Stimulated activated CD4-positive, alpha-beta T cell treated with anti-CD3 and anti-CD28 coated beads, Interleukin-15, amount 100 ng/mL, for 1 hour (primary cell): ENCODE data around the gene SLC12A5.
A peak's percentile ranks its signal among the peaks of the same experiment; 100 is the strongest.

Experiments used
- DNase-seq, 2 donors: peaks; one replicate each; pipeline ENCODE4 v3.0.0-alpha.2; 2020; ENCODE audit warnings: low read depth in 1 of 2, low spot score in 1 of 2

SLC12A5 gene

DNA sequence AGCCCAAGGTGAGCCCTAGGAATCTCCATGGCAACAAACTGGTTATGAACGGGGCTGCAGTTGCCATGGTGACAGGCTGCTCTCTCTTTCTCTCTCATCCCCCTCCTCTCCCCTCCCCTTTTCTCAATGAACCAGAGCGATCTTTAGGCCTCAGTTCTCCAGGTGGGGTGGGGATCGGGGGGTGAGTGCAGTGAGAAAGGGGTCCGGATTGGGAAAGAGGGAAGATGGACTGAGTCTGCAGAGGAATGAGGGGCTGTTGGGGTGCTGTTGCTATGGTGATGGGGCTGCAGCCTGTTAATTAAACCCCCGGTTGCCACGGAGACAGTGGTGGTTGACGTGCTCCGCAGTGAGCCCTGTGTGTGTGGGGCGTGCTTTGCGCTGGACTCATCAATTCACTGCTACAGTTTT lies 3.6 kb upstream of the SLC12A5 start:
- no peak for DNase-seq

DNA sequence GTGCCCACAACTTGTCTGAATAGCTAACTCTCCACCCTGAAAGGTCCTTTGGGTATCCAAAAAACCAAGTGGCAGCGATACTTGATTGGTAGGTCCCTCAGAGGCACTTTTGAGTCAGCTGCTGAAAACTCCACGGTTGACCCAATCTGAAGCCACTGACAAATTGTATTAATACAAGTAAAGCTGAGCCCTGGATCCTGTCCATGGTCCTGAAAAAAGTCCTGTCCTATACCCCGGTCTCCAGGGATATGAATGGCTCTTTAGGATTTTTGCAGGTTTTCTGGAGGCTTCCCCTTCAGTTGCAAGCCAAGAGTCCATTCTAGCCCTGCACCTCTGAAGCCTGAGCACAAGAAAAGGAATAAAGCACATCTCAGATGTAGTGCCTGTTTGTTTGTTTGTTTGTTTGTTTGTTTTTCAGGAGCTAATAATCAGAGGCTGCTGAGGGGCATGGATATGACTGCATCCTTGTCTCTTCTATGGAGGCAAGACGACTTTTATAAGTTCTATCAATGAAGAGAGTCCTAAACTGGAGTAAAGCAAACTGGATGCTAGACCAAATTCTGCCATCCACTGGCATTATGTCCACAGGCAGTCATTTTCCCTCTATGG lies 1.7 kb upstream of the SLC12A5 start:
- no peak for DNase-seq

DNA sequence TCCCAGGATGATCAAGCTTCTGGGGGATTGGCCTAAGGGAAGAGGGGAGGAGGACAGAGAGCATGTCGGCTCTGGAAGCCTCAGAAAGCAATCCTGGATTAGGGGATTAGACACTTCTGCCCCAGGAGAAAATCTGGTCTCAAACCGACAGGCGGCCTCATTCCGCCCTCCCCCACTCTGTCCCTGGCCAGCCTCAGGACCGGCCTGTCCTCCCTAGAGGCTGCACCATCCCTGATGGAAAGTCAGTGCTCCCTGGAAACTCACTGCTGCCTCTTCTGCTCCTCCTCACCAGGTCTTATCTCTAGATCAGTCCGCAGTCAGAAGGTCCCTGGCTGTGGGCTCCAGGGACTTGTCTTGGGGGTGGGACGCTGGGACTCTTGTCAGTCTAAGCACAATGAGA lies 905 bp upstream of the SLC12A5 start:
- no peak for DNase-seq

DNA sequence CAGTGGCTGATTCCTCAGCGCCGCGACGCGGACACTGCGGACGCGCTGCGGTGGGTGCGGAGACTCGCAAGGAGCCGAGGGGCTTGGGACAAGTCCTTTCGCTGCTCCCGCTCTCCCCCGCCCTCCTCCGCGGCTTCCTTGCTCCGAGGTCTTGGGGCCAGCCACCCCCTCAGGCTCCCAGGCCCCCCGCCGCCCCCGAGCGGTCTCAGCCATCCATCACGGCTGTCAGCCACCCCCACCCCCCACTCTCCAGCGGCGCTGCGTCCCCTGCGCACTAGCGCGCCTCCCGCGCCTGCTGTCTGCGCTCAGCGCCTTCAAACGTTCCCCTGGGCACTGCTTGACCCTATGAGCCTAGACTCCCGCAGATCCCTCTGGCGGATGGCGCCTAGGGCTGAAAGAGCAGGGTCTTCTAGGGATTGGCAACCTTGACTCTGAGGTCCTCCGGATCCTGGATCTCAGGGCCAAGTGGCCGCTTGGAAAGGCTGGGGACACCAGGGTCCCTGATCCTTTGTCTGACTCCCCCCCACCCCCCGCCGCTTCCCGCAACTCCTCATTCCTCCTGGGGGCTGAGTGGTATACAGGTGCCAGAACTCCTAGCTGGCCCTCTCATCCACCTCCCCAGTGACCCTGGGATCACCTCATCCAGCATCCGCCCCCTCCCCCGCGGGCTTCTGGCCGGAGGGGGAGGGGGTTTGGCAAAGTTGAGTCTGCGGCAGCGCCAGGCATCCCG lies 1.4 kb downstream of the SLC12A5 start:
- DNase-seq = no peak

DNA sequence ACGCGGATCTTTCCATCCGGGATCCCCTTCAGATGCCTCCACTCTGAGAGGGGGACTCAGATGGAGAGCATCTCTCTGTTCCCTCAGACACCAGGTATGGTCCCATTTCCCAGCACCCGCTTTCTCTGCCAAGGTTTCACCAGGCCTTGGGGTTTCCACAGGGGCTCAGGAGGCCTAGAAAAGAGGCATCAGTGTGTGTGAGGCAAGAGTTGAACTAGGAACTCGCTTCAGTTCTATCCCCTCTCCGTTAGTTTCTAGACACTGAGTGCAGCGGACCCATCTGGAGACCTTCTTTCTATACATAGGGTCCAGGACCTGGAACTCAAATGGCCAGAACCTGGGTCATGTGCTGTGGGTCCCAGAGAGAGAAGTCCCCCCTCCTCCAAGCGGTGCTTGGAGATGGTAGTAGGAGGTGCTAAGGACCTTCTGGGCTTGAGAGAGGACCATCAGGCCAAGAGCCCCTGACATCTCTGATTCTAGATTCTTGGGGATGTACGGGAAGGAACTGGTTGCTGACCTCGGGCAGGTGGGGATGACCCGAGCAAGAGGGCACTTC lies 2.1 kb downstream of the SLC12A5 start:
- DNase-seq = no peak

DNA sequence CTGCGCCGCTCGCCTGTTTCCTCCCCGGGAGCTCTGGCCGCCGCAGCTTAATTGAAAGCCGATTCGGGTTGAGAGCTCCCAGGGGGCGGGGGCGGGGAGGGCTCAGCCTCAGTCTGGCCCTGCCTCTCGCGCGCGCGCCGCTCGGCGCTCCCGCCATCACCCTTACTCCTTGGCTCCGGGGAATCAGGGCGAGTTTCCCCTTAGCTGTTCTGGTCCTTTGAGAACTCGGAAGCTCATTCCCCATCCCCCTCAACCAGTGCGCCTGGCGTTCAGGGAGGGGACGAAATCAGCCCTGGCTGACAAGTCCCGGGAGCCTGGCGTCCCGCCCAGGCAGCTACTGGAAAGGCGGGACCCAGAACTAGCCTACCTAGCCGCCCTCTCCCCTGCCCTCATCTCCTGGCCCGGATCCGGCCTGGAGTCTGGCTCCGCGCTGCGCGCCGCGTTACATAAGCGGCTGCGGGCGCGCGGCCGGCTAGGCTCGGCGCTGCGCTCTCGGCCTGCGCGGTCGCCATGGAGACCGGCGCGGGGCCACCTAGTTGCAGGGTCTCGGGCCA lies 2.8 kb downstream of the SLC12A5 start:
- no peak for DNase-seq

DNA sequence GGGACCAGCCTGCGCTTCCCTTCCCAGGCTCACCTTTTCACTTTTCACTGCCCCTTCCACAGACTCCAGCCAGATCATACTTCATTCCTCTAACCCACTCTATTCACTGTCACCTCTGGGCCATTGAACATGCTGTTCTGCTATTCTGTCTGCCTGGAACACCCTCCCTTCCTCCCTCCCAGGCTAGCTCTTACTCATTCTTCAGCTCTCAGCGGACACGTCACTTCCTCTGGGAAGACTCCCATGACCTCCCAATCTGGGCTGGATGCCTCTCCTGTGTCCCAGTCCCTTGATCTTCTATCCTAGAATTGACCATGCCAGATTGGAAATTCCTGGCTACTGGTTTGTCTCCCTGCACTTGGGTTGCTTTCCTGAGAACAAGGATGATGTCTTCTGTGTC lies 5.0 kb downstream of the SLC12A5 start:
- no peak for DNase-seq

DNA sequence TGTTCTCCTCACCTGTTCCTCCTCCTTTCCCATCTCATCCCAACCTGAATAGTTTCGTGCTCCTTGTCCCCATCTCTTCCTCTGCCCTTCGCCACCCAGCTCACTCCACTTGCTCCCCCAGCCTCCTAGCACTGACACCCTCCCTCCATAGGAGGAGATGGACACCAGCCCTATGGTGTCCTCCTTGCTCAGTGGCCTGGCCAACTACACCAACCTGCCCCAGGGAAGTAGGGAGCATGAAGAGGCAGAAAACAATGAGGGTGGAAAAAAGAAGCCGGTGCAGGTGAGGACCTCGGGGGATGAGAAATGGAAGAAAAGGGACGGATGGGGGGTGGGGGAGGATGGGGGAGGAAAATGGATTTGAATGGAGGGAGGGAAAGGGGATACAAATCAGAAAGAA lies 6.2 kb downstream of the SLC12A5 start:
- no peak for DNase-seq

DNA sequence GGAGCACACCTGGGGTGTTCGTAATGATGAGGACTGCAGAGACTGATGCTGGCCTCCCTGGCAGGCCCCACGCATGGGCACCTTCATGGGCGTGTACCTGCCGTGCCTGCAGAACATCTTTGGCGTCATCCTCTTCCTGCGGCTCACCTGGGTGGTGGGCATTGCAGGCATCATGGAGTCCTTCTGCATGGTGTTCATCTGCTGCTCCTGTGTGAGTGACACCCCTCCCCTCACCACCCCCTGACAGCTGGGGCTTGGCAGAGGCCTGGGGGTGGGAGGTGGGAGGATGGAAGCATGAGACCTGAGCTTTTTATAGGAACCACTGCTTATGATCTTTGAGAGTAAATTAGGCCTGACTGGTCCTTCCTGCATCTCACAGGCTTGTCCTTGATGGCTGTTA lies 6.7 kb downstream of the SLC12A5 start:
- no peak for DNase-seq

DNA sequence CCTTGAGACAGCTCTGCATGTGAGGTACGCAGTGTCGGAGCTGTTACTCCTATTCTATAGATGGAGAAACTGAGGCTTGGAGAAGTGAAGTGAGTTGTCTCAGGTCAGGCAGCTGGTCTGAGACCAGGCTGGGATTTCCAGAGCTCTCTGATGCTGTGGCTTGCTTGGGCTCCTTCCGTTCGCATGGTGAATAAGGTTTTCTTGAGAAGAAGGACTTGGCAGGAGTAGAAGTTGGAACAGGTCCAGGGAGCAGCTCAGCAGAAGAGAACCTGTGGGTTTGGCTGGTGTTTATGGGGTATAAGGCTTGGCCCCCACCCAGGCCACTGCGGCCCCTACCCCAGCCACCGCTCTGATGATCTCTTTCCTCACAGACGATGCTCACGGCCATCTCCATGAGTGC lies 7.4 kb downstream of the SLC12A5 start:
- no peak for DNase-seq

DNA sequence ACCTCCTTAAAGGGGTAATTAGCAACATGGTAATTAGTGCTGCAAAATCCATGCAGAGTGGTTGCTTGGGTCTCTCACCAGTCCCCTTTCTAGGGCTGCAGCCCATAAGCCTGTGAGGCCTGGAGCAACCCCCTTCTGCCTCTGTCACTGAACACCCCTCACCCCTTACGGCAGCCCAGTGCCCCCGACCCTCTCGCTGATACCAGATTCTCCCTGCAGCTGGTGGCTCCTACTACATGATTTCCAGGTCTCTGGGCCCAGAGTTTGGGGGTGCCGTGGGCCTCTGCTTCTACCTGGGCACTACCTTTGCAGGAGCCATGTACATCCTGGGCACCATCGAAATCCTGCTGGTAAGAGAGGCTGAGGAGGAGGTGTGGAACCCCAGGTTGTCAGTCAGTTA lies 8.0 kb downstream of the SLC12A5 start:
- no peak for DNase-seq

DNA sequence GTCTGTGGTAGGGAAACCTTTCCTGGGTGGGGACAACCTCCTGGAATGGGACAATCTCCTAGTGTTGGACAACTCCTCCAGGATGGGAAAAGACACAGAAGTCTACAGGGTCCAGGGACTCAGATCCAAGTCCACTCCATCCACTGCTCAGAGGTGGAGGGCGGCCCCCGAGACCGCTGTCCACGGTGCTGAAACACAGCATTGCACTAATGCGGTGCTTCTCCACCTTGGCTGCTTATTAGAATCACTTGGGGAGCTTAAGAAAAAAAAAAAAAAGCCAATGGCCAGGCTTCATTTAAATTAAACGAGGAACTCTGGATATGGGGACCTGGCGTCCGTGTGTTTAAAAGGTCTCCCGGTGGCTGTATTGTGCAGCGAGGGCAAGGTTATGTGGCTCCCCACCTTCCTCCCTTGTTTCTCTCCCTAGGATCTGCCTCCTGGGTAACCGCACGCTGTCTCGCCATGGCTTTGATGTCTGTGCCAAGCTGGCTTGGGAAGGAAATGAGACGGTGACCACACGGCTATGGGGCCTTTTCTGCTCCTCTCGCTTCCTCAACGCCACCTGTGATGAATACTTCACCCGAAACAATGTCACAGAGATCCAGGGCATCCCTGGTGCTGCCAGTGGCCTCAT lies 12.0 kb downstream of the SLC12A5 start:
- peak in 1 of 2 donors; percentile 27 for DNase-seq

DNA sequence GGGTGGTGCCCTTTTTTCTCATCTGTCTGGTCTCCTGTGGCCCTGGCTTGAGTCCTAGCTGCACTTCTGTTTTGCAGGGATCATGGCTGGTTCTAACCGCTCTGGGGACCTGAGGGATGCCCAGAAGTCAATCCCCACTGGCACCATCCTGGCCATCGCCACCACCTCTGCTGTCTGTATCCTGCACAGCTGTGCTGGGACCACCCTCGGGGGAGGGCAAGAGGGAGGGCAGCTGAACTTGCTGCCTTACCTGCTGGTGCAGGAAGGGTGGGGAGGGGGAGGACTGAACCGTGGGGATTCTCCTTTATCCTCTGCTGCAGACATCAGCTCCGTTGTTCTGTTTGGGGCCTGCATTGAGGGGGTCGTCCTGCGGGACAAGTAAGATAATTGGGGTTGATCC lies 14.5 kb downstream of the SLC12A5 start:
- no peak for DNase-seq

DNA sequence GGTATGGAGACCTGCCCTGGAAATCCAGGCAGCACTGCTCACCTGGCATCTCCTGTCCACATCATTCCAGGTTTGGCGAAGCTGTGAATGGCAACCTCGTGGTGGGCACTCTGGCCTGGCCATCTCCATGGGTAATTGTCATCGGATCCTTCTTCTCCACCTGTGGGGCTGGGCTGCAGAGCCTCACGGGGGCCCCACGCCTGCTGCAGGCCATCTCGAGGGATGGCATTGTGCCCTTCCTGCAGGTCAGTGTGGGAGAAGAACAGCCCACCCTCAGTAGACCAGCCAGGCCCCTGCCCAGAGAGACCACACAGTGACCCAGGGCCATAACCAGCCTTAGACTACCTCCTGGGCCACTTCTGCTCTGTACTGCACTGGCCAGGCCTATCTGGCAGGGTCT lies 15.9 kb downstream of the SLC12A5 start:
- DNase-seq = no peak

DNA sequence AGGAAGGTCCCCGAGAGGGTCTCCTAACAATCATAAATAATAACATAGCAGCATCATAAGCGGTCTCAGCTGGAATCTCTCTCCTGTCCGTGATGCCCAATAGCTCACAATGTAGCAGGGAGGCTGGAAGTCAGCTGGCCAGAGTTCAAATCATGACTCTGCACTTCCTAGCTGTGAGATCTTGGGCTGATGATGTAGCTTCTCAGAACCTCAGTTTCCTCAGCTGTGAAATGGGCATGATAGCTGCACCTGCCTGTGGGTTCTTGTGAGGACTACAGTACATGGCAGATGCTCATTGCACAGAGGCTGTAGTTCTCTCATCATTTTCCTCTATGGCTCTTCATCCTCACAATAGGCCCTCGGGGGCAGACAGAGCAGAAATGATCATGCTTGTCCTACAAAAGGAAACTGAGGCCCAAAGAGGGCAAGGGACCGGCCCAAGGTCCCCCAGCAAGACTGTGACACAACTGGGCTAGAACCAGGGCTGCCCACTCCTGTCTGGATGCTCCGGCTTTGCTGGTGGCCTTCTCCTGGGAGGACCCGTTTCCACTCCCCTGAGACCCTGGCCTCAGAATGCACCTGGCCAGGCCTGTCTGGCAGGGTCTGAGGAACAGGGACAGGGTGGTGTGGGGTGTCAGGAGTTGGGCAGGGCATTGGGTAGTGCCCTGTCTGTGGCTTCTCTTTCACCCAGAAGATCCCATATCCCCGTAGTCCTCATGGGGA lies 17.7 kb downstream of the SLC12A5 start:
- no peak for DNase-seq

DNA sequence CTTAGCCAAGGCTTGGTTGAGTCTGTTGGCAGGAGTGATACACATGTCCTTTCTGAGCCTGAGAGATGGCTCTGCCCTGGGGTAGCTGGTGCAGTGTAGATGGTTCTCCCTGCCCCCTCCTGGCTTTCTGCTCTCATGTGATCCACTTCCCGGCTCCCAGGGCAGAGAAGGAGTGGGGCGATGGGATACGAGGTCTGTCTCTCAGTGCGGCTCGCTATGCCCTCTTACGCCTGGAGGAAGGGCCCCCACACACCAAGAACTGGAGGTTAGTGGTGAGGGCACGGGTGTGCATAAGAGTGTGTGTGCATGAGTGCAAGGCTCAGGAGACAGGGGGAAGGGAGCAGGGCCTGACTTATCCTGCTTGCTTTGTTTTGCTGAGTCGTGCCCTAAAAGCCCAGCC lies 18.8 kb downstream of the SLC12A5 start:
- DNase-seq = no peak

DNA sequence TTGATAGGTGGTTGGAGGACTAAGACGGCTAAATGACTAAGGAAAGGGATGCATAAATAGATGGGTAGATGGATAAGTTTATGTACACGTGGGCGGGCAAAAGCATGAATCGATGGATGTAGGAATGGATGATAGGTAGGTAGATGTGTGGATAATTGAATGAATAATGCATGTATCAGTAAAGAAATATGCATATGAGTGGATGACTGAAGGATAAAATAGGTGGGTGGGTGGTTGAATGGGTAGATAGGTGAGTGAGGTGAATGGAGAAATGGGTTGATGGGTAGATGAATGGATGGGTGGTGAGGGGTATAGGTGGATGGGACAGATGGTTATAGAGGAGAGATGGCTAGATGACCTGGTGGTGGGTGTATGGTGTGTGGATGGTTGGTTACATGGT lies 20.2 kb downstream of the SLC12A5 start:
- no peak for DNase-seq

DNA sequence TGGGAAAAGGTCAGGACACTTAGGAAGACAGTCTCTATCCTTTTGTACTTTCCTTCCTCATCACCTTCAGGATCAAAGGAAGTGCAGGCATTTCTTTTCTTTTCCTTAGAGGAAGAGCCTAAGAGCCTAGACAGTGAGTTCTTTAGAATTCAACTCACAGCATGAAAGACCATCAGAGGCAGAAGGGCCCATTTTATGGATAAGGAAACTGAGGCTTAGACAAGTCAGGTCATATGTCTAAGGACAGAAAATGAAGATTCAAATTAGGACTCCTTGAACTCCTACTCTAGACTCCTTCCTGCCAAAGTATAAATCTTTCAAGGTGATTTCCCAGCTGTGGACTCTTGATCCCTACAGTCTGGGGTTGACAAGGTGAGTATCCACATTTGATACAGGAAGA lies 20.8 kb downstream of the SLC12A5 start:
- DNase-seq = no peak

DNA sequence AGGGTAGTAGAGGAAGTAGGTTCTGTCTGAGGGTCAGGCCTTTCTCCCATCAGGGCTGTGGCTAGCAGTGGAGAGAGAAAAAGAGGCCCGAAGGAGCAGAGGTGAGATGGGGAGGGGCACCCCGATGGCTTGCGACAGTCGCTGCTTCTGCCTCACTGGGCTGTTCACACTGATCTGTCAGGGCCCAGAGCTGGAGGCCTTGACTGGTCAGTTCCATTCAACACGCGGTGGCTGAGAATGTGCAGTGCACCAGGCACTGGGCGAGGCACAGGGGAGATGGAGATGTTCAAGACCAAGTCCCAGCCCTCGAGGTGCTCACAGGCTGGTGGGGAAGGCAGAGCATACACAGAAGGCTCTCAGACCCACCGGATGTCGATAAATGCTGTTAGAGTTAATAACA lies 21.4 kb downstream of the SLC12A5 start:
- no peak for DNase-seq

DNA sequence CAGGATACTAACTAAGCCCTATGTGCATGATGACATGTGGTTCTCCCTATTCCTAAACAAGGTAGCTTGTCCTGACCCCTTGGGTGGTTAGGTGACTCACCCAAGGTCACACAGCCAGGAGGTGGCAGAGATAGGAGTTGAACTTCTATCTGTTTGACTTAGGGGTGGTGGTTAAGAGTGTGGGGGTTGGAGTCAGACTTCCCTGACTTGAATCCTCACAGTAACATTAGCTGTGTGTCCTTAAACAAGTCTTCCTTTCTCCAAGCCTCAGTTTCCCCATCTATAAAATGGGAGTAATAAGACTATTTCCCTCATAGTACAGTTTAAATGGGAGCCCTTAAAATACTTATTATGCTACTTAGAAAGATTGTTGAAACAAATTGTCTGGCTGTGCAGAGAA lies 21.9 kb downstream of the SLC12A5 start:
- no peak for DNase-seq

DNA sequence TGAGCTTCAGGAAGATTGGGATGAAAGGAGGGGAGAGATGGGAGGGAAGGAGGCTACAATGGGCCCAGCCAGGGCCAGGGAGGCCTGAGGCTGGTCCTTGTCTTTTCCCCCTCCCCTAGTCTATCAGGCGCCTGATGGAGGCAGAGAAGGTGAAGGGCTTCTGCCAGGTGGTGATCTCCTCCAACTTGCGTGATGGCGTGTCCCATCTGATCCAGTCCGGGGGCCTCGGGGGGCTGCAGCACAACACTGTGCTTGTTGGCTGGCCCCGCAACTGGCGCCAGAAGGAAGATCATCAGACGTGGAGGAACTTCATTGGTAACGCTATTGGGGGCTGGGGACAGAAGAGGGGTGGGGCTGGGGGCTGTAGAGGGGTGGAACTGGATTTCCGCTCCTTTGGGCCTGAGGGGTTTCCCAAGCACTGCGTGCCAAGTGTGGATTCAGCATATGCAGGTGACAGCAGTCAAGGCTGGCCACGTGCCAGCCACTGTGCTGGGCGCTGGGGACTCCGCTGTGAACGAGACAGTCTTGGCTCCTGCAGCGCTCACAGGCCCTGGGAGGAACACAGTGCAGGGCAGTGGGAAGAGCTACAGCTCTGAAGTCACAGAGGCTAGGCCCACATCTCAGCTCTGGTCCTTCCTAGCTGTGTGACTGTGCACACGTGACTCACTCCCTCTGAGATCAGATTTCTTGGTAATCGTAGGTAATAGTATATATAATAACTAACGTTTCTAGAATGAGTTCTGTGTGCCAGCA lies 22.7 kb downstream of the SLC12A5 start:
- DNase-seq = no peak
